Liver (tissue), 9 donors: Measurements from ENCODE around the gene RASGRF2. TPM values are rescaled to one million over a fixed set of nuclear protein-coding genes. Genes with fewer than 3 reads are reported as not detected.
A peak's percentile ranks its signal among the peaks of the same experiment; 100 is the strongest.

Source experiments
- DNase-seq: peaks from one replicate; pipeline ENCODE4 v3.0.0-alpha.2; 2017; ENCODE audit warnings: low spot score
- H3K27ac ChIP-seq, 2 donors: one replicate each; pipeline ENCODE4 v1.7.0; 2013; ENCODE audit warnings: inconsistent platforms in 2 of 2, low read length in 2 of 2, control low read depth in 1 of 2, low read depth in 1 of 2, mild to moderate bottlenecking in 1 of 2
- H3K27me3 ChIP-seq, 4 donors: one replicate each; pipeline versions ENCODE4 v1.6.1 to v1.7.0; 2013; ENCODE audit warnings: low read length in 3 of 4, inconsistent platforms in 1 of 4, mild to moderate bottlenecking in 1 of 4, moderate library complexity in 1 of 4; ENCODE audit not compliant: control insufficient read depth in 4 of 4, insufficient read depth in 4 of 4
- H3K36me3 ChIP-seq, 4 donors: one replicate each; pipeline versions ENCODE4 v1.6.1 to v1.7.0; 2013; ENCODE audit warnings: low read length in 3 of 4, mild to moderate bottlenecking in 3 of 4, low read depth in 1 of 4, moderate library complexity in 1 of 4; ENCODE audit not compliant: control insufficient read depth in 4 of 4, insufficient read depth in 3 of 4
- H3K4me1 ChIP-seq, 4 donors: one replicate each; pipeline versions ENCODE4 v1.6.1 to v1.7.0; 2013; ENCODE audit warnings: low read length in 3 of 4, mild to moderate bottlenecking in 3 of 4, moderate library complexity in 1 of 4; ENCODE audit not compliant: control insufficient read depth in 4 of 4, insufficient read depth in 4 of 4
- H3K4me3 ChIP-seq, 3 donors: one replicate each; pipeline versions ENCODE4 v1.6.1 to v1.7.0; 2013; ENCODE audit warnings: low read length in 3 of 3, control low read depth in 1 of 3, low read depth in 1 of 3, mild to moderate bottlenecking in 1 of 3
- H3K9ac ChIP-seq, 2 donors: one replicate each; pipeline ENCODE4 v1.7.0; 2013; ENCODE audit warnings: low read length in 2 of 2, mild to moderate bottlenecking in 2 of 2, moderate library complexity in 2 of 2, control low read depth in 1 of 2, low read depth in 1 of 2
- H3K9me3 ChIP-seq, 4 donors: one replicate each; pipeline versions ENCODE4 v1.6.1 to v1.7.0; 2013; ENCODE audit warnings: low read length in 3 of 4; ENCODE audit not compliant: control insufficient read depth in 4 of 4
- FOXA1 ChIP-seq: IDR thresholded peaks from 2 replicates; pipeline ENCODE4 v1.6.1; 2016; ENCODE audit warnings: antibody characterized with exemption
- FOXA2 ChIP-seq: IDR thresholded peaks from 2 replicates; pipeline ENCODE4 v1.6.1; 2016; ENCODE audit warnings: antibody characterized with exemption
- GABPA ChIP-seq, 2 donors: IDR thresholded peaks in 1 of 2; conservative IDR thresholded peaks in 1 of 2; 2 replicates each; pipeline ENCODE4 v1.6.1; 2016; ENCODE audit warnings: antibody characterized with exemption in 2 of 2, mild to moderate bottlenecking in 1 of 2, moderate library complexity in 1 of 2
- HNF4G ChIP-seq: IDR thresholded peaks from 2 replicates; pipeline ENCODE4 v1.6.1; 2016; ENCODE audit warnings: antibody characterized with exemption
- RAD21 ChIP-seq, 2 donors: IDR thresholded peaks; 2 replicates each; pipeline ENCODE4 v1.6.1; 2016; ENCODE audit warnings: antibody characterized with exemption in 2 of 2, mild to moderate bottlenecking in 2 of 2
- RXRA ChIP-seq, 2 donors: IDR thresholded peaks; 2 replicates each; pipeline ENCODE4 v1.6.1; 2017 to 2018; ENCODE audit warnings: antibody characterized with exemption in 2 of 2, mild to moderate bottlenecking in 1 of 2
- SP1 ChIP-seq: IDR thresholded peaks from 2 replicates; pipeline ENCODE4 v1.6.1; 2018; ENCODE audit warnings: antibody characterized with exemption, mild to moderate bottlenecking
- TAF1 ChIP-seq: conservative IDR thresholded peaks from 2 replicates; pipeline ENCODE4 v1.6.1; 2016; ENCODE audit warnings: antibody characterized with exemption, mild to moderate bottlenecking
- YY1 ChIP-seq: IDR thresholded peaks from 2 replicates; pipeline ENCODE4 v1.6.1; 2016; ENCODE audit warnings: antibody characterized with exemption, mild to moderate bottlenecking
- WGBS: extraction: QIAGEN DNeasy Blood & Tissue Kit; methylation state at CpG from one replicate; pipeline ENCODE4 v1.1.7; 2013; 5-methylcytosine and 5-hydroxymethylcytosine counted together
- polyA plus RNA-seq, 2 donors: library from polyadenylated mRNA; stranded (reverse) in 1 of 2; unstranded in 1 of 2; fragments of 200-250 nt in 1 of 2; fragments of >200 nt in 1 of 2; fragmentation: Nextera tagmentation in 1 of 2; extraction: Ambion mirVana in 1 of 2; gene quantifications; one replicate each; pipeline versions ENCODE4 v1.2.1 to v1.2.3, GENCODE V29; 2013 to 2015
- total RNA-seq, 2 donors: library from RNA; depleted of rRNA; stranded (reverse); fragments of >200 nt; gene quantifications; one replicate each; pipeline ENCODE4 v1.2.3, GENCODE V29; 2014
- TF ChIP-seq, protein P1 (sequence below): IDR thresholded peaks from 2 replicates; pipeline ENCODE4 v1.6.1; 2016; ENCODE audit warnings: antibody characterized with exemption
- TF ChIP-seq, protein P2 (sequence below): IDR thresholded peaks from 2 replicates; pipeline ENCODE4 v1.6.1; 2016; ENCODE audit warnings: antibody characterized with exemption
- TF ChIP-seq, protein P3 (sequence below): IDR thresholded peaks from 2 replicates; pipeline ENCODE4 v1.6.1; 2016; ENCODE audit warnings: antibody characterized with exemption
- TF ChIP-seq, protein P4 (sequence below): fragments of 150-350 bp; IDR thresholded peaks from 2 replicates; pipeline ENCODE4 v1.5.1; 2017; ENCODE audit warnings: improper control_type of control experiment, low read depth, low read length; ENCODE audit not compliant: missing input control
- donor health status: healthy.
- donor health status: healthy.
- donor health status: healthy.
- donor health status: healthy.
- donor health status: healthy.

Gene RASGRF2
- total and polyA plus RNA-seq, 4 donors: 0.12 to 3.3 (median 0.23) TPM

DNA sequence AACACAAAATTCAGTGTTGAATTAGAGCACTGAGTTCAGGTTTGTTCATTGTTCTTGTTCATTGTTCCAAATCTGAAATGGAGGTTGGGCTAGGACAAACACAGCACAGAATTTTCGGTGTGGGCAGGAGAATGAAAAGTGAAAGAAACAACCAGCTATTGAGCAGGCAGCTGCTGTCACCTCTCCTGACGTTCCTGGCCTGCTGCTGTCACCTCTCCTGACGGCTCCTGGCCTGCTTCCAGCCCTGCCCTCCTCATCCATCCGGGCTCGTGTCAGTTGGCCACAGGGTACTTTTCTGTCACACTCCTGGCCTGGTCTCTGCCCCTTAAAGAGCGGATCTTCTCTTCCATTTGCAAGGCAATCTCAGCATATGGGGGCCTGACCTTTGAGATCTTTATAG, 227.7 kb downstream of the RASGRF2 start:
- DNase-seq: peak; percentile 38
- H3K27ac ChIP-seq: peak overlapping the region in 1 of 2 donors; percentile 57
- H3K9ac ChIP-seq: no peak overlapping the region
- no peaks in the 10 kb centered on the region for H3K4me1 ChIP-seq
- TF ChIP-seq, protein P1, sequence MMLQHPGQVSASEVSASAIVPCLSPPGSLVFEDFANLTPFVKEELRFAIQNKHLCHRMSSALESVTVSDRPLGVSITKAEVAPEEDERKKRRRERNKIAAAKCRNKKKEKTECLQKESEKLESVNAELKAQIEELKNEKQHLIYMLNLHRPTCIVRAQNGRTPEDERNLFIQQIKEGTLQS: no peak
- peak; percentile 18 for TF ChIP-seq SP1
- peak in 1 of 2 donors; percentile 9 for TF ChIP-seq RXRA (IDR thresholded peaks at IDR 0.05)
- no peak for TF ChIP-seq GABPA (IDR thresholded peaks at IDR 0.05 in 1 of 2, conservative IDR thresholded peaks at IDR 0.05 in 1 of 2)
- TF ChIP-seq FOXA2: no peak
- no peaks in the 10 kb centered on the region for H3K36me3 ChIP-seq
- no peaks in the 10 kb centered on the region for H3K9me3 ChIP-seq
- no peaks in the 10 kb centered on the region for H3K27me3 ChIP-seq
- 22% methylated on average over 6 of the region's 6 CpGs for WGBS
- peak overlapping the region in 1 of 3 donors; percentile 18 for H3K4me3 ChIP-seq

DNA sequence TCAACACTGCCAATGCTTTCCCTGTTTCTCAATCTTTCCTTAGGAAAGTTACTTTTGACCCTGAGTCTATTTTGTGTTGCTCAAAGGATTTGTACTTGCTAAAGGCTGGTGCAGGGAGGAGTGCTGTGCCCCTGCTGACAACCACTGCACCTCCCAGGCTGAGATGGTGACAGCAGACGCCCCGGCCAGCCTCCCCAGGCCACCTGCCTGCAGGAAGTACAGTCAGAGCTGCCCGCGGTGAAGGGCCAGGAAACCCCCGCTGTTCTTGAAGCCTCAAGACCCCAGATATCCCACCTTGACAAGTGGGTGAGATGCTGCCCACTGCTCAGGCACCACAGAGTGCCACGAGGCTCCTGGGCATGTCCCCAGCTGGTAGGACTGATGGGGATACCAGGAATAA, 228.8 kb downstream of the RASGRF2 start:
- DNase-seq: no peak
- Histone ChIP-seq H3K9me3 (no peaks in the 10 kb centered on the region), H3K36me3 (no peaks in the 10 kb centered on the region), H3K4me1 (no peaks in the 10 kb centered on the region), H3K4me3 (no peak overlapping the region), H3K27me3 (no peaks in the 10 kb centered on the region), H3K9ac (no peak overlapping the region), H3K27ac (no peak overlapping the region)
- WGBS: 84% methylated on average over 6 of the region's 6 CpGs
- TF ChIP-seq, protein P2, sequence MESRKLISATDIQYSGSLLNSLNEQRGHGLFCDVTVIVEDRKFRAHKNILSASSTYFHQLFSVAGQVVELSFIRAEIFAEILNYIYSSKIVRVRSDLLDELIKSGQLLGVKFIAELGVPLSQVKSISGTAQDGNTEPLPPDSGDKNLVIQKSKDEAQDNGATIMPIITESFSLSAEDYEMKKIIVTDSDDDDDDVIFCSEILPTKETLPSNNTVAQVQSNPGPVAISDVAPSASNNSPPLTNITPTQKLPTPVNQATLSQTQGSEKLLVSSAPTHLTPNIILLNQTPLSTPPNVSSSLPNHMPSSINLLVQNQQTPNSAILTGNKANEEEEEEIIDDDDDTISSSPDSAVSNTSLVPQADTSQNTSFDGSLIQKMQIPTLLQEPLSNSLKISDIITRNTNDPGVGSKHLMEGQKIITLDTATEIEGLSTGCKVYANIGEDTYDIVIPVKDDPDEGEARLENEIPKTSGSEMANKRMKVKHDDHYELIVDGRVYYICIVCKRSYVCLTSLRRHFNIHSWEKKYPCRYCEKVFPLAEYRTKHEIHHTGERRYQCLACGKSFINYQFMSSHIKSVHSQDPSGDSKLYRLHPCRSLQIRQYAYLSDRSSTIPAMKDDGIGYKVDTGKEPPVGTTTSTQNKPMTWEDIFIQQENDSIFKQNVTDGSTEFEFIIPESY: no peak
- TF ChIP-seq YY1: no peak
- no peak for TF ChIP-seq FOXA2
- TF ChIP-seq, protein P3, sequence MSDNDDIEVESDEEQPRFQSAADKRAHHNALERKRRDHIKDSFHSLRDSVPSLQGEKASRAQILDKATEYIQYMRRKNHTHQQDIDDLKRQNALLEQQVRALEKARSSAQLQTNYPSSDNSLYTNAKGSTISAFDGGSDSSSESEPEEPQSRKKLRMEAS: no peak
- TF ChIP-seq FOXA1: no peak
- TF ChIP-seq, protein P4, sequence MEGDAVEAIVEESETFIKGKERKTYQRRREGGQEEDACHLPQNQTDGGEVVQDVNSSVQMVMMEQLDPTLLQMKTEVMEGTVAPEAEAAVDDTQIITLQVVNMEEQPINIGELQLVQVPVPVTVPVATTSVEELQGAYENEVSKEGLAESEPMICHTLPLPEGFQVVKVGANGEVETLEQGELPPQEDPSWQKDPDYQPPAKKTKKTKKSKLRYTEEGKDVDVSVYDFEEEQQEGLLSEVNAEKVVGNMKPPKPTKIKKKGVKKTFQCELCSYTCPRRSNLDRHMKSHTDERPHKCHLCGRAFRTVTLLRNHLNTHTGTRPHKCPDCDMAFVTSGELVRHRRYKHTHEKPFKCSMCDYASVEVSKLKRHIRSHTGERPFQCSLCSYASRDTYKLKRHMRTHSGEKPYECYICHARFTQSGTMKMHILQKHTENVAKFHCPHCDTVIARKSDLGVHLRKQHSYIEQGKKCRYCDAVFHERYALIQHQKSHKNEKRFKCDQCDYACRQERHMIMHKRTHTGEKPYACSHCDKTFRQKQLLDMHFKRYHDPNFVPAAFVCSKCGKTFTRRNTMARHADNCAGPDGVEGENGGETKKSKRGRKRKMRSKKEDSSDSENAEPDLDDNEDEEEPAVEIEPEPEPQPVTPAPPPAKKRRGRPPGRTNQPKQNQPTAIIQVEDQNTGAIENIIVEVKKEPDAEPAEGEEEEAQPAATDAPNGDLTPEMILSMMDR: no peak

DNA sequence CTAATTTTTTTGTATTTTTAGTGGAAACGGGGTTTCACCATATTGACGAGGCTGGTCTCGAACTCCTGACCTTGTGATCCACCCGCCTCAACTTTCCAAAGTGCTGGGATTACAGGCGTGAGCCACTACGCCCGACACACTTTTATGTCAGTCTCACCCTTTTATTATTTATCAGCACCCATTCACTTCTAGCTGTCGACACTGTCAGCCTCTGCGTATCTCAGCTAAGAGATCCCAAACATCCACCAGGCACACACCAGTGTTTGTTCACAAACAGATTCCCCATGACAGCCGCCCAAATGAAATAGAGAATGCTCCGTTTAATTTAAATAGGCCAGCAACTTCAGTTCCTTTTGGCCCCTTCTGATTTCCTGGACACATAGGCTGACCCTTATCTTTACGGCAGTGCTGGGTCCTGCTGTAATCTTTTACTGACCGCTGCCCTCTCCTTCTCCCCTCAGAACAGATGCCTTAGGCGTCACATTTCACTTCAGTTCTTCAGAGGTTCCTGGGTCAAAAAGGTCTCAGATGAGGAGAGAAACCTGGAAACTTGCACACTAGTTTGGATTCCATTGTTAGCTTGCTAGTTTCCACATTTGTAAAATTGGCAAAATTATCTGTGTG, 229.8 kb downstream of the RASGRF2 start:
- Histone ChIP-seq H3K9ac (no peak overlapping the region), H3K27ac (no peak overlapping the region), H3K4me3 (no peak overlapping the region), H3K4me1 (peaks cover 0 to 2% (median under 1%) of the 10 kb centered on the region in 4 donors), H3K27me3 (no peaks in the 10 kb centered on the region), H3K36me3 (no peaks in the 10 kb centered on the region), H3K9me3 (no peaks in the 10 kb centered on the region)
- TF ChIP-seq RAD21 (IDR thresholded peaks at IDR 0.05) (no peak), HNF4G (no peak), GABPA (IDR thresholded peaks at IDR 0.05 in 1 of 2, conservative IDR thresholded peaks at IDR 0.05 in 1 of 2) (no peak), YY1 (no peak), TAF1 (no peak)
- TF ChIP-seq, protein P4: no peak
- no peak for DNase-seq
- WGBS: 89% methylated on average over 14 of the region's 14 CpGs
